ENCODE measurements around the gene NR4A3. TPM values are rescaled to one million over a fixed set of nuclear protein-coding genes. Genes with fewer than 3 reads are reported as not detected.

Gene NR4A3
- total and polyA plus RNA-seq, 9 of the 15 experiments (the other 6 are each of a cell fraction or from before 2014, with no cell fraction given), result 0.04 to 0.07 TPM; not detected in 7

- TF ChIP-seq RREB1 (CRISPR knock-in tag; IDR thresholded peaks at IDR 0.05) (0 out of 2 replicates have a peak, but pooled peaks have one; percentile 21), SNIP1 (IDR thresholded peaks at IDR 0.05; ENCODE audit: low read depth) (no peak), XRCC4 (IDR thresholded peaks at IDR 0.05; ENCODE audit: extremely low read depth, insufficient read depth, insufficient read length) (no peak), ZZZ3 (IDR thresholded peaks at IDR 0.05) (no peak), MAFK (IDR thresholded peaks at IDR 0.05; ENCODE audit: low read length) (no peak), ZNF696 (CRISPR knock-in tag; conservative IDR thresholded peaks at IDR 0.05) (no peak), RBFOX2 (IDR thresholded peaks at IDR 0.05; ENCODE audit: low read depth, low read length) (peak; percentile 73), SMAD4 (CRISPR knock-in tag; conservative IDR thresholded peaks at IDR 0.05) (no peak), RBM17 (IDR thresholded peaks at IDR 0.05; ENCODE audit: borderline replicate concordance, low read depth, low read length) (no peak), CHD1 (IDR thresholded peaks at IDR 0.05; ENCODE audit: low read length) (no peak), ADNP (tag; IDR thresholded peaks at IDR 0.05) (no peak)
These were observed at the start of gene NR4A3 (continued) for GRCh38 chr9:99821396-99822108.
